Measurements from ENCODE around the gene SMYD2. TPM values are rescaled to one million over a fixed set of nuclear protein-coding genes. Genes with fewer than 3 reads are reported as not detected.

Gene SMYD2
- total RNA-seq, 2 experiments from 2014 or later = 20.8 to 26.5 TPM

- Histone ChIP-seq H3K79me2 (ENCODE audit: insufficient read depth, low read depth, low read length) (no peaks in the 10 kb centered on the region), H3K27ac (ENCODE audit: low read depth, low read length, poor library complexity, severe bottlenecking) (no peak overlapping the region), H3K36me3 (ENCODE audit: insufficient read depth, low read length) (no peaks in the 10 kb centered on the region), H2AFZ (ENCODE audit: low read length) (no peak overlapping the region), H3K4me2 (ENCODE audit: low read length) (no peak overlapping the region), H3K4me3 (ENCODE audit: low read depth, low read length, poor library complexity, severe bottlenecking) (no peak overlapping the region), H3K9me2 (ENCODE audit: insufficient read depth, low read length) (no peaks in the 10 kb centered on the region), H3K4me1 (ENCODE audit: insufficient read depth, low read length, poor library complexity, severe bottlenecking) (no peaks in the 10 kb centered on the region), H3K9me3 (ENCODE audit: low read length) (no peaks in the 10 kb centered on the region), H4K20me1 (ENCODE audit: insufficient read depth, low read length) (no peaks in the 10 kb centered on the region)
- POLR2A ChIA-PET = interaction anchor here (0.7 kb wide), 1 partner anchor 269 kb away, joined by 5 read pairs; no protein-coding TSS in a partner anchor
- no peak for DNase-seq (ENCODE audit: low spot score)
- BruUV-seq (replicated peaks) = no TSS peak
- intact Hi-C loops (cut with micrococcal nuclease; ENCODE audit: unreplicated experiment) = no loop called here
- CTCF ChIA-PET (ENCODE audit: unreplicated experiment) = no interaction called here
- TF ChIP-seq CTCF (conservative IDR thresholded peaks at IDR 0.05; ENCODE audit: low read length) (no peak), EZH2phosphoT487 (IDR thresholded peaks at IDR 0.05; ENCODE audit: borderline replicate concordance, low read depth, low read length) (no peak)
These were observed 32.5 kb upstream of the SMYD2 start for GRCh38 chr1:214248311-214249085.

DNA sequence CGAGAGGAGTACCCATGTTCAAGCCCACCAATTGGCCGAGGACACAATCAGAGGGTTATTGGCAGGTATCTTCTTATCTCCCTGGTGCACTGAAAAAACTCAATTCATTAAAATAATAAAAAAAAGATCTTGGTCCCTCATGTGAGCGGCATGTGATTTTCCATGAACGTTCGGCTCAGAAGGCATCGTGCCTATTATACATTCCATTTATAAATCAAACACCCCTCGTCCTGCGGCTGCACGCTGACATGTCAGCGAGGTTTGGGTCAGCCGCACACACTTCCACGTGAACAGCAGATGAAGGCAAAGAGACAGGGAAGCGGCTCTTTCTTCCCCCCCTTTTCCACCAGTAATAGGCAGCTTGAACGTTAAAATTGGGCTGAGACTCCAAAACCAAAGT, 31.3 kb upstream of the SMYD2 start:
- Histone ChIP-seq H3K4me3 (ENCODE audit: low read depth, low read length, poor library complexity, severe bottlenecking) (no peak overlapping the region), H3K27ac (ENCODE audit: low read depth, low read length, poor library complexity, severe bottlenecking) (no peak overlapping the region), H3K9me3 (ENCODE audit: low read length) (no peaks in the 10 kb centered on the region), H3K4me2 (ENCODE audit: low read length) (no peak overlapping the region), H3K36me3 (ENCODE audit: insufficient read depth, low read length) (no peaks in the 10 kb centered on the region), H3K79me2 (ENCODE audit: insufficient read depth, low read depth, low read length) (no peaks in the 10 kb centered on the region), H3K9me2 (ENCODE audit: insufficient read depth, low read length) (no peaks in the 10 kb centered on the region), H3K4me1 (ENCODE audit: insufficient read depth, low read length, poor library complexity, severe bottlenecking) (no peaks in the 10 kb centered on the region), H4K20me1 (ENCODE audit: insufficient read depth, low read length) (no peaks in the 10 kb centered on the region), H2AFZ (ENCODE audit: low read length) (no peak overlapping the region)
- no peak for DNase-seq (ENCODE audit: low spot score)
- BruUV-seq (replicated peaks) = no TSS peak
- ChIA-PET POLR2A (no interaction called here), CTCF (ENCODE audit: unreplicated experiment) (no interaction called here)
- intact Hi-C loops (cut with micrococcal nuclease; ENCODE audit: unreplicated experiment) = no loop called here
- no peak for TF ChIP-seq EZH2phosphoT487 (IDR thresholded peaks at IDR 0.05; ENCODE audit: borderline replicate concordance, low read depth, low read length)
- TF ChIP-seq CTCF (conservative IDR thresholded peaks at IDR 0.05; ENCODE audit: low read length) = no peak

- Histone ChIP-seq H3K9me3 (ENCODE audit: low read length) (no peaks in the 10 kb centered on the region), H4K20me1 (ENCODE audit: insufficient read depth, low read length) (no peaks in the 10 kb centered on the region), H3K36me3 (ENCODE audit: insufficient read depth, low read length) (no peaks in the 10 kb centered on the region), H3K27ac (ENCODE audit: low read depth, low read length, poor library complexity, severe bottlenecking) (no peak overlapping the region), H3K9me2 (ENCODE audit: insufficient read depth, low read length) (no peaks in the 10 kb centered on the region), H3K4me2 (ENCODE audit: low read length) (no peak overlapping the region), H3K79me2 (ENCODE audit: insufficient read depth, low read depth, low read length) (no peaks in the 10 kb centered on the region), H3K4me1 (ENCODE audit: insufficient read depth, low read length, poor library complexity, severe bottlenecking) (no peaks in the 10 kb centered on the region), H3K4me3 (ENCODE audit: low read depth, low read length, poor library complexity, severe bottlenecking) (no peak overlapping the region), H2AFZ (ENCODE audit: low read length) (no peak overlapping the region)
- intact Hi-C loops (cut with micrococcal nuclease; ENCODE audit: unreplicated experiment) = no loop called here
- DNase-seq (ENCODE audit: low spot score) = no peak
- ChIA-PET CTCF (ENCODE audit: unreplicated experiment) (interaction anchor here (1.5 kb wide), 1 partner anchor 11 kb away, joined by 6 read pairs; no protein-coding TSS in a partner anchor), POLR2A (no interaction called here)
- TF ChIP-seq CTCF (conservative IDR thresholded peaks at IDR 0.05; ENCODE audit: low read length) (no peak), EZH2phosphoT487 (IDR thresholded peaks at IDR 0.05; ENCODE audit: borderline replicate concordance, low read depth, low read length) (no peak)
- no TSS peak for BruUV-seq (replicated peaks)
These were observed 29.6 kb upstream of the SMYD2 start for GRCh38 chr1:214251354-214251753.

All from OCI-LY7 (cell line).